ENCODE results near the gene TBK1.

- no peak for TF ChIP-seq ZNF425 (CRISPR knock-in tag; conservative IDR thresholded peaks at IDR 0.05)
- no peak for TF ChIP-seq MAX (CRISPR knock-in tag; IDR thresholded peaks at IDR 0.05)
- no peak for TF ChIP-seq CTCF (IDR thresholded peaks at IDR 0.05)
- TF ChIP-seq ESRRA (CRISPR knock-in tag; IDR thresholded peaks at IDR 0.05; ENCODE audit: borderline replicate concordance): no peak
- no peak for TF ChIP-seq CBFB (CRISPR knock-in tag; IDR thresholded peaks at IDR 0.05; ENCODE audit: low read depth)
- TF ChIP-seq ETV6 (CRISPR knock-in tag; IDR thresholded peaks at IDR 0.05): no peak
- TF ChIP-seq USF2 (CRISPR knock-in tag; IDR thresholded peaks at IDR 0.05): no peak
- TF ChIP-seq SMAD3 (CRISPR knock-in tag; IDR thresholded peaks at IDR 0.05; ENCODE audit: borderline replicate concordance): no peak
- TF ChIP-seq E2F5 (CRISPR knock-in tag; IDR thresholded peaks at IDR 0.05): no peak
- TF ChIP-seq NR2C2 (CRISPR knock-in tag; IDR thresholded peaks at IDR 0.05): no peak
- no peak for TF ChIP-seq ZNF396 (CRISPR knock-in tag; IDR thresholded peaks at IDR 0.05; ENCODE audit: borderline replicate concordance)
- TF ChIP-seq USF1 (CRISPR knock-in tag; IDR thresholded peaks at IDR 0.05): no peak
Measured at GRCh38 chr12:64518396-64518795, 66.5 kb downstream of the TBK1 start.
